Kidney epithelial cell (primary cell): ENCODE results near the gene RXRB. TPM values are rescaled to one million over a fixed set of nuclear protein-coding genes. Genes with fewer than 3 reads are reported as not detected.

Experiments
- DNase-seq: peaks from one replicate; pipeline ENCODE4 v3.0.0-alpha.2; 2010; ENCODE audit warnings: low read depth
- H3K27me3 ChIP-seq: 2 replicates; pipeline ENCODE4 v1.6.0; 2011; ENCODE audit warnings: low read length; ENCODE audit not compliant: control insufficient read depth, insufficient read depth
- H3K36me3 ChIP-seq: 2 replicates; pipeline ENCODE4 v1.5.1; 2011; ENCODE audit warnings: low read length; ENCODE audit not compliant: control insufficient read depth, insufficient read depth
- H3K4me3 ChIP-seq: 2 replicates; pipeline ENCODE4 v1.5.1; 2011; ENCODE audit warnings: low read depth, mild to moderate bottlenecking, control low read depth, low read length
- CTCF ChIP-seq: IDR thresholded peaks from 2 replicates; pipeline ENCODE4 v1.5.1; 2011; ENCODE audit warnings: mild to moderate bottlenecking, moderate library complexity, low read length, control low read depth, inconsistent platforms; ENCODE audit not compliant: insufficient read depth, poor library complexity, severe bottlenecking
- total RNA-seq: library from RNA; depleted of rRNA; stranded (reverse); fragments of >200 nt; gene quantifications from 2 replicates; pipeline ENCODE4 v1.2.3, GENCODE V29; 2015

RXRB gene
- total RNA-seq, 1 donor from 2014 or later: 24.4 TPM

GRCh38 chr6:33177552-33178446 is 22.7 kb downstream of the RXRB start:
- no peak for DNase-seq
- Histone ChIP-seq H3K27me3 (peaks cover 12% of the 10 kb centered on the region), H3K36me3 (no peaks in the 10 kb centered on the region), H3K4me3 (no peak overlapping the region)
- no peak for TF ChIP-seq CTCF

GRCh38 chr6:33176906-33177305 is 23.6 kb downstream of the RXRB start:
- no peak for DNase-seq
- Histone ChIP-seq H3K4me3 (no peak overlapping the region), H3K36me3 (no peaks in the 10 kb centered on the region), H3K27me3 (peaks cover 12% of the 10 kb centered on the region)
- TF ChIP-seq CTCF: no peak

- Histone ChIP-seq H3K4me3 (no peak overlapping the region), H3K36me3 (no peaks in the 10 kb centered on the region), H3K27me3 (peaks cover 12% of the 10 kb centered on the region)
- DNase-seq: no peak
- no peak for TF ChIP-seq CTCF
Observed at GRCh38 chr6:33175436-33176069, 24.9 kb downstream of the RXRB start.

GRCh38 chr6:33174784-33175183 is 25.7 kb downstream of the RXRB start:
- DNase-seq: no peak
- TF ChIP-seq CTCF: no peak
- peaks cover 12% of the 10 kb centered on the region for H3K27me3 ChIP-seq
- no peaks in the 10 kb centered on the region for H3K36me3 ChIP-seq
- H3K4me3 ChIP-seq: no peak overlapping the region

DNA sequence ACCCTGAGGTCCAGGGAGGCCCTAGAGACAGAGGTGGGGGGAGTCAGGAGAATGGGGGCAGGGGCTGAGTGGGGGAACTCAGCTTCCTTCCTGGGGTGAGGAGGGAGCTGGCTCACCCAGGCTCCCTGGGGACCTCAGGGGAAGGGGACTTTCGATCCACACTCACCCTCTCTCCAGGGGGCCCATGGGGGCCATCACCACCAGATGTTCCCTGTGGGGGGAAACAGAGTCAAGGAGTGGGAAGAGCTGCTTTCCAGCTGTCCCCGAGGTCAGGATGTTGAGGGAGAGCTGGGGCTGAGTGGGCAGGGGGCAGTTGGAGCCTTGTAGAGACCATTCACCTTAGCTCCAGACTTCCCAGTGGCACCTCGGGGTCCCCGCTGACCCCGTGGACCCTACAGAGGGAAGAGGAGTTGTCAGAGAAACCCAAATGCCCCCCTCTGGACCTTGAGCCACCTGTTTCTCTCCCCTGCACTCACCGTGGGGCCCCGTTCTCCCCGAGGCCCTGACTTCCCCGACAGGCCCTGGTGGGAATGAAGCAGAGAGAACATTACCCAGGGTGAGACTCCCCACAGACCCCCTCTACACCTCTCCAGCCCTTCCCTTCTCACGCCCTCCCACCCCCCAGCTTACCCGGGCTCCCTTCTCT is 26.8 kb downstream of the RXRB start:
- Histone ChIP-seq H3K36me3 (no peaks in the 10 kb centered on the region), H3K27me3 (peaks cover 12% of the 10 kb centered on the region), H3K4me3 (no peak overlapping the region)
- no peak for DNase-seq
- TF ChIP-seq CTCF: no peak
